GM12873 (cell line): ENCODE data around the gene LRRC56.

Experiments
- CTCF ChIP-seq: IDR thresholded peaks from 2 replicates; pipeline ENCODE4 v1.5.1; 2012; ENCODE audit warnings: low read depth, mild to moderate bottlenecking, moderate library complexity, low read length, control low read depth; ENCODE audit not compliant: insufficient read depth; ENCODE audit errors: missing control alignments

The LRRC56 gene

GRCh38 chr11:490930-491260, 46.4 kb upstream of the LRRC56 start:
- no peak for TF ChIP-seq CTCF

- no peak for TF ChIP-seq CTCF
Observed at GRCh38 chr11:491358-491757, 46.0 kb upstream of the LRRC56 start.

GRCh38 chr11:492427-493226, 44.7 kb upstream of the LRRC56 start:
- no peak for TF ChIP-seq CTCF

- no peak for TF ChIP-seq CTCF
Observed at GRCh38 chr11:494761-495536, 42.4 kb upstream of the LRRC56 start.

- TF ChIP-seq CTCF, result no peak
Observed at GRCh38 chr11:495537-495931, 41.8 kb upstream of the LRRC56 start.

- TF ChIP-seq CTCF, result no peak
Observed at GRCh38 chr11:496834-497564, 40.3 kb upstream of the LRRC56 start.
